IMR-90 (cell line): ENCODE data around the gene PRR5L.

ENCODE experiments used
- BHLHE40 ChIP-seq: fragments of 150-350 bp; IDR thresholded peaks from 2 replicates; pipeline ENCODE4 v1.6.1; 2016; ENCODE audit warnings: mild to moderate bottlenecking, low read depth, low read length
- CEBPB ChIP-seq: IDR thresholded peaks from 2 replicates; pipeline ENCODE4 v1.6.1; 2012; ENCODE audit warnings: low read depth, low read length, improper control_type of control experiment
- CHD1 ChIP-seq: IDR thresholded peaks from 2 replicates; pipeline ENCODE4 v1.6.1; 2012; ENCODE audit warnings: low read depth, low read length, improper control_type of control experiment
- CTCF ChIP-seq: conservative IDR thresholded peaks from 2 replicates; pipeline ENCODE4 v1.5.1; 2012; ENCODE audit warnings: mild to moderate bottlenecking, low read depth, low read length, improper control_type of control experiment
- ELK1 ChIP-seq: fragments of 150-350 bp; IDR thresholded peaks from 2 replicates; pipeline ENCODE4 v1.6.1; 2016; ENCODE audit warnings: low read depth, mild to moderate bottlenecking, low read length, moderate library complexity, borderline replicate concordance
- MAFK ChIP-seq: IDR thresholded peaks from 2 replicates; pipeline ENCODE4 v1.6.1; 2012; ENCODE audit warnings: low read depth, low read length, improper control_type of control experiment
- MAZ ChIP-seq: IDR thresholded peaks from 2 replicates; pipeline ENCODE4 v1.6.1; 2012; ENCODE audit warnings: low read depth, mild to moderate bottlenecking, low read length, improper control_type of control experiment, moderate library complexity, borderline replicate concordance
- MXI1 ChIP-seq: IDR thresholded peaks from 2 replicates; pipeline ENCODE4 v1.6.1; 2012; ENCODE audit warnings: low read depth, mild to moderate bottlenecking, low read length, moderate library complexity, borderline replicate concordance
- POLR2A ChIP-seq: IDR thresholded peaks from 2 replicates; pipeline ENCODE4 v1.6.1; 2012; ENCODE audit warnings: mild to moderate bottlenecking, low read depth, low read length
- RAD21 ChIP-seq: IDR thresholded peaks from 2 replicates; pipeline ENCODE4 v1.6.1; 2012; ENCODE audit warnings: low read length, improper control_type of control experiment
- RCOR1 ChIP-seq: IDR thresholded peaks from 2 replicates; pipeline ENCODE4 v1.6.1; 2012; ENCODE audit warnings: mild to moderate bottlenecking, low read length, improper control_type of control experiment; ENCODE audit not compliant: insufficient replicate concordance
- RFX5 ChIP-seq: IDR thresholded peaks from 2 replicates; pipeline ENCODE4 v1.8.0; 2012; ENCODE audit warnings: low read depth, mild to moderate bottlenecking, low read length, moderate library complexity
- SMC3 ChIP-seq: fragments of 150-350 bp; IDR thresholded peaks from 2 replicates; pipeline ENCODE4 v1.6.1; 2016; ENCODE audit warnings: low read depth, mild to moderate bottlenecking, antibody characterized with exemption, low read length, moderate library complexity
- USF2 ChIP-seq: fragments of 150-350 bp; IDR thresholded peaks from 2 replicates; pipeline ENCODE4 v1.6.1; 2017; ENCODE audit warnings: mild to moderate bottlenecking, antibody characterized with exemption, low read length, low read depth

GRCh38 chr11:36455658-36456111 lies 159.6 kb downstream of the PRR5L start:
- TF ChIP-seq CTCF (no peak), POLR2A (peak; percentile 58), MAZ (peak; percentile 61; the same call in 1 of the 2 replicates), RAD21 (peak; percentile 38), MAFK (no peak), CEBPB (0 out of 2 replicates have a peak, but pooled peaks have one; percentile 11), BHLHE40 (no peak), ELK1 (no peak), RFX5 (no peak), CHD1 (no peak), MXI1 (peak; percentile 69; the same call in 1 of the 2 replicates), RCOR1 (no peak), SMC3 (peak; percentile 15; the same call in 1 of the 2 replicates), USF2 (no peak)
